ENCODE data around the gene NCDN.
"Not testable (repeated sequence)": the region's sequence is repeated elsewhere in the genome, so short reads cannot be mapped to it uniquely, and the experiment has no call there.

NCDN gene

DNA sequence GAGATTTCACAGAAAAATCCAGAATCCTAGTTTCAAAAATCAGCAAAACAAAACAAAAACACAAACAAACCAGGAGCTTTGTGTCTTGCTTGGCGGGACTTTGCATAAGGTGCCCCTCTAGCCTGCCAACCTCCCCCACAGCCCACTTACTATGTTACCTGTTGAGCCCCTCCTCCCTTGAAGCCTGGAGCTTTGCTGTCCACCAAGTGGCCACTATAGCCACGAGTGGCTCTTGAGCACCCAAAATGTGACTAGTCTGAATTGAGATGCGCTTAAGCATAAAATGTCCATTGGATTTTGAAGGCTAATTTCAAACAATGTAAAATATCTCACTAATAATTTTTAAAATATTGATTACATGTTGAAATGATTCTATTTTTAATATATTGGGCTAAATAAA lies 27.7 kb downstream of the NCDN start:
- TF ChIP-seq CTCF (IDR thresholded peaks at IDR 0.05; ENCODE audit: low read length, missing control alignments): no peak

DNA sequence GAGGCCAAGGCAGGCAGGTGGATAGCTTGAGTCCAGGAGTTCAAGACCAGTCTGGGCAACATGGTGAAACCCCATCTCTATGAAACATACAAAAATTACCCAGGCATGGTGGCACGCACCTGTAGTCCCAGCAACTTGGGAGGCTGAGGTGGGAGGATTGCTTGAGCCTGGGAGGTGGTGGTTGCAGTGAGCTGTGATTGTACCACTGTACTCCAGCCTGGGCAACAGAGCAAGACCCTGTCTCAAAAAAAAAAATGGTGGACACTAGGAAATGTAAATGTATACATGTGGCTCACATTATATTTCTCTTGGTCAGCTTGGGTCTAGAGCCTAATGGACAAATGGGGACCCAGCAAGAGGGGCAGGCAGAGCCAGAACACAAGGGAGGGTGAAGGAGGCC lies 28.2 kb downstream of the NCDN start:
- DNase-seq (ENCODE audit: low read depth): not testable (repeated sequence)

More for the DNA sequence above, 27.7 kb downstream of the NCDN start:
- no peak overlapping the region for H3K4me3 ChIP-seq (replicated peaks; ENCODE audit: low read depth, low read length)
- no peak for DNase-seq (ENCODE audit: low read depth)

GRCh38 chr1:35586808-35587207 lies 29.2 kb downstream of the NCDN start:
- no peak for TF ChIP-seq CTCF (IDR thresholded peaks at IDR 0.05; ENCODE audit: low read length, missing control alignments)
- no peak overlapping the region for H3K4me3 ChIP-seq (replicated peaks; ENCODE audit: low read depth, low read length)
- DNase-seq (ENCODE audit: low read depth): no peak

More for the DNA sequence above, 28.2 kb downstream of the NCDN start:
- not testable (repeated sequence) for H3K4me3 ChIP-seq (replicated peaks; ENCODE audit: low read depth, low read length)

DNA sequence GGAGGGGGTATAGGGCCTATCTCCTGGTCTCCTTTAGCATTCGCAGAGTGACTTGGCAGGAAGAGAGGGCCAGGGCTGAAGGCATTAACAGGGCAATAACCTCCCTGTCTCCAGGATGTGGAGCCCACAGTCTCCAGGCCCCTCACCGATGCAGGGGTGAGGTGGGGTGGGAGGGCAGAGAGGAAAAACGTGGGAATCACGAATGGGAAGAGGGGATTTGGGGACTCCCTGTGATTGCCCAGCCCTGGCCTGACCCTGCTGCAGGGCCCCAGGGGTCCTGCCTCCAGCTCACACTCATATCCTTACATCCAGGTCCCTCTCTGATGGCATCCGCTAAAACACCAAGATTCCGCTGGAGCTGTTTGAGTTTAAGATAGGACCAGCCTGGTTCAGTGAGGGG lies 30.1 kb downstream of the NCDN start:
- DNase-seq (ENCODE audit: low read depth): no peak
- H3K4me3 ChIP-seq (replicated peaks; ENCODE audit: low read depth, low read length): no peak overlapping the region
- no peak for TF ChIP-seq CTCF (IDR thresholded peaks at IDR 0.05; ENCODE audit: low read length, missing control alignments)

DNA sequence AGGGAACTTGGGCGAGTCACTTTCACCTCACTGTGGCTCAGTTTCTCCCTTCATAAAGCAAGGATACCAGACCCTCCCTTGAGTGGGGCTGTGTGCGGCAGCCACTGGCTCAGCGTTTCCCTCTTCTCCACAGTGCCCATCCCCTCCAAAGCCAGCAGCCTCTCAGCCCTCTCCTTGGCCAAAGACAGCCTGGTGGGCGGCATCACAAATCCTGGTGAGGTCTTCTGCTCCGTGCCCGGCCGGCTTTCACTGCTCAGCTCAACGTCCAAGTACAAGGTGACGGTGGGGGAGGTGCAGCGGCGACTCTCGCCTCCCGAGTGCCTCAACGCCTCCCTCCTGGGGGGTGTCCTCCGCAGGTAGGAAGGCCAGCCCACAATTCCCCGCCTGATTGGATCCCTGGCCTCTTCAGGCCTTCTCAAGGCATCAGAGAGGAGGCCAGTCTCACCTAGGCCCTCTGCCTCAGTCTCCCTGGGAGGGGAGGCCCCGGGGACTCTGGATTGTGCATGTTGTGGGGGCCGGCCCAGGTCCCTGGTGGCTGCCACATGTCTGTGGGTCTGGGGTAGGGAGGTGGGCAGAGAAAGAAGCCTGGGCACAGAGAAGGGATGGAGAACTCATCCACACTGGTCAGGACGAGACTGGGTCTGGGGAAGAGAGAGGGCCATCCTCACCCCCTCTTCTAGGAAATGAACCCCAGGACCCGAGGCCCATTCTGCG lies 30.8 kb downstream of the NCDN start:
- TF ChIP-seq CTCF (IDR thresholded peaks at IDR 0.05; ENCODE audit: low read length, missing control alignments): no peak
- H3K4me3 ChIP-seq (replicated peaks; ENCODE audit: low read depth, low read length): no peak overlapping the region
- DNase-seq (ENCODE audit: low read depth): no peak

DNA sequence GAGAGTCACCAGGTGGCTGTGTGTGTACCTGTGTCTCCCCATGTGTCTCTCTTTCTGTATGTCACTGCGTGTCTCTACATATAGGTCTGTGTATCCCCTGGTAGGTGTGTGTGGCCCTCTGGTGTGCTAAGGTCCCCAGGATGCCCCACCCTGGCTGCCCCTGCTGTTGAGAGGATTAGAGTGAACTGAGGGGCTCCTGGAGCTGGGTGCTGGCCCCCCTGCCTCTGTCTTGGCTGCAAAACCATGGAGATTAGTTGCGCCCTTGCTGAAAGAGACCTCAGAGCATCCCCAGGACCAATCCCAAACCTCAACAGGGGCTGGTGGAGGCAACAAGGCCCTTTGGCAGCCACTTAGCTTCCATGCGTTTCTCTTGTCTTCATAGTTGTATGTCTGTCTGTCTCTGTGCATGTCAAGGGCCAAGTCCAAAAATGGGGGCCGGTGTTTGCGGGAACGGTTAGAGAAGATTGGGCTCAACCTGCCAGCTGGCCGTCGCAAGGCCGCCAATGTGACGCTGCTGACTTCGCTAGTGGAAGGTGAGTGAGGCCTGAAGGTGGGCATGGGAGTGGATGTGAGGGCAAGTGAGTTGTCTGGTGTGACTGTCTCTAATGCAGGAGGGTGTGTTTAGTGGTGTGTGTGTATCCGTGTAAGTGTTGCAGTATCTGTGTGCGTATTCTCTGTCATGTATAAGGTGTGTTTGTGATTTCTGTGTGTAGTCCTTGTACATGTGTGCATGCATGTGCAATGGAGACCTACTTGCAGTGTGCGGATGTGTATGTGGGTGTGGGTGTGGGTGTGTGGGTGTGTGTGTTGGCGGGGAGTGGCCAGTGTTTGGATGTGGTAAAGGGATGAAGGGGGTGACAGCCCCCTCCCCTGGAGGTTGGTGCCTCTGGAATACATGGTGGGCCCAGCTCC lies 32.2 kb downstream of the NCDN start:
- no peak for TF ChIP-seq CTCF (IDR thresholded peaks at IDR 0.05; ENCODE audit: low read length, missing control alignments)
- no peak for DNase-seq (ENCODE audit: low read depth)

DNA sequence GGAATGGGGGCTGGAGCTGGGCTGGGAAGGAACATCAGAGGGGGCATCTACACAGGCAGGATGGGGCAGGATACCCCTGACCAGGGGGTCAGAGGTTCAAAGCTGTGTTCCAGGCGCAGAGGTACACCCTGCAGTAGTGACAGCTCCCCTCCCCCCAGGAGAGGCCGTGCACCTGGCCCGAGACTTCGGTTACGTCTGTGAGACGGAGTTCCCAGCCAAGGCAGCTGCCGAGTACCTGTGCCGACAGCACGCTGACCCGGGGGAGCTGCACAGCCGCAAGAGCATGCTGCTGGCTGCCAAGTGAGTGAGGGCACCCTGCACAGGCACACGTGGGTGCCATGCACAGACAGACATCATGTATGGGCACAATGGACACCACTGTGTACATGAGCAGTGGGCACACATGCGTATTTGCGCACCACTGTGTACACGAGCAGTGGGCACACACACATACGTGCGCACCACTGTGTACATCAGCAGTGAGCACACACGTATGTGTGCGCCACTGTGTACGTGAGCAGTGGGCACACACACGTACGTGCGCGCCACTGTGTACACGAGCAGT lies 33.0 kb downstream of the NCDN start:
- H3K4me3 ChIP-seq (replicated peaks; ENCODE audit: low read depth, low read length): no peak overlapping the region
- TF ChIP-seq CTCF (IDR thresholded peaks at IDR 0.05; ENCODE audit: low read length, missing control alignments): no peak
- DNase-seq (ENCODE audit: low read depth): no peak

More for the DNA sequence above, 32.2 kb downstream of the NCDN start:
- no peak overlapping the region for H3K4me3 ChIP-seq (replicated peaks; ENCODE audit: low read depth, low read length)
